DND-41 (cell line): ENCODE results near the gene DGKH.
A peak's percentile ranks its signal among the peaks of the same experiment; 100 is the strongest.

Source experiments
- ATAC-seq: fragments of 200-7000 bp; cut with Tn5 transposase; 3 replicates; pipeline ENCODE4 v1.9.1; 2021; ENCODE audit warnings: low read depth; ENCODE audit not compliant: insufficient read depth
- DNase-seq: peaks from one replicate; pipeline ENCODE4 v3.0.0-alpha.2; 2020
- H2AFZ ChIP-seq: 2 replicates; pipeline ENCODE4 v1.6.0; 2012; ENCODE audit warnings: low read depth, low read length
- H3K27ac ChIP-seq: 2 replicates; pipeline ENCODE4 v1.5.1; 2012; ENCODE audit warnings: low read length, inconsistent platforms
- H3K27me3 ChIP-seq: fragments of 200-600 bp; sonication (generic); 2 replicates; pipeline ENCODE4 v1.6.0; 2012; ENCODE audit warnings: low read length, mild to moderate bottlenecking, inconsistent platforms; ENCODE audit not compliant: insufficient read depth, poor library complexity
- H3K36me3 ChIP-seq: 2 replicates; pipeline ENCODE4 v1.5.1; 2012; ENCODE audit warnings: low read length, inconsistent platforms; ENCODE audit not compliant: insufficient read depth
- H3K4me1 ChIP-seq: 2 replicates; pipeline ENCODE4 v1.5.1; 2012; ENCODE audit warnings: mild to moderate bottlenecking, low read length; ENCODE audit not compliant: insufficient read depth
- H3K4me2 ChIP-seq: 2 replicates; pipeline ENCODE4 v1.6.0; 2012; ENCODE audit warnings: mild to moderate bottlenecking, moderate library complexity, low read length, inconsistent platforms; ENCODE audit not compliant: insufficient read depth
- H3K4me3 ChIP-seq, 2 experiments: fragments of 200-600 bp in 1 of 2; shearing (Covaris generic) in 1 of 2; 2 replicates each; pipeline ENCODE4 v1.5.1; 2012 to 2016; ENCODE audit warnings: inconsistent platforms in 2 of 2, low read length in 2 of 2, mild to moderate bottlenecking in 2 of 2, low read depth in 1 of 2, moderate library complexity in 1 of 2
- H3K79me2 ChIP-seq: 2 replicates; pipeline ENCODE4 v1.6.0; 2012; ENCODE audit warnings: low read length, inconsistent platforms; ENCODE audit not compliant: insufficient read depth
- H3K9ac ChIP-seq: 2 replicates; pipeline ENCODE4 v1.6.0; 2012; ENCODE audit warnings: low read depth, mild to moderate bottlenecking, inconsistent platforms, low read length, moderate library complexity
- H3K9me3 ChIP-seq: 2 replicates; pipeline ENCODE4 v1.5.1; 2012; ENCODE audit warnings: low read length, moderate library complexity, mild to moderate bottlenecking, inconsistent platforms; ENCODE audit not compliant: insufficient read depth, severe bottlenecking
- H4K20me1 ChIP-seq: 2 replicates; pipeline ENCODE4 v1.6.0; 2012; ENCODE audit warnings: low read length; ENCODE audit not compliant: insufficient read depth
- EZH2 ChIP-seq: IDR thresholded peaks from 3 replicates; pipeline ENCODE4 v1.6.1; 2012; ENCODE audit warnings: borderline replicate concordance, low read depth, mild to moderate bottlenecking, moderate library complexity, low read length, inconsistent platforms; ENCODE audit not compliant: severe bottlenecking
- TF ChIP-seq, protein P1 (sequence below): IDR thresholded peaks from 2 replicates; pipeline ENCODE4 v1.5.1; 2012; ENCODE audit warnings: borderline replicate concordance, low read length, moderate library complexity, mild to moderate bottlenecking; ENCODE audit not compliant: poor library complexity, severe bottlenecking; ENCODE audit errors: extremely low read depth

Gene DGKH

DNA sequence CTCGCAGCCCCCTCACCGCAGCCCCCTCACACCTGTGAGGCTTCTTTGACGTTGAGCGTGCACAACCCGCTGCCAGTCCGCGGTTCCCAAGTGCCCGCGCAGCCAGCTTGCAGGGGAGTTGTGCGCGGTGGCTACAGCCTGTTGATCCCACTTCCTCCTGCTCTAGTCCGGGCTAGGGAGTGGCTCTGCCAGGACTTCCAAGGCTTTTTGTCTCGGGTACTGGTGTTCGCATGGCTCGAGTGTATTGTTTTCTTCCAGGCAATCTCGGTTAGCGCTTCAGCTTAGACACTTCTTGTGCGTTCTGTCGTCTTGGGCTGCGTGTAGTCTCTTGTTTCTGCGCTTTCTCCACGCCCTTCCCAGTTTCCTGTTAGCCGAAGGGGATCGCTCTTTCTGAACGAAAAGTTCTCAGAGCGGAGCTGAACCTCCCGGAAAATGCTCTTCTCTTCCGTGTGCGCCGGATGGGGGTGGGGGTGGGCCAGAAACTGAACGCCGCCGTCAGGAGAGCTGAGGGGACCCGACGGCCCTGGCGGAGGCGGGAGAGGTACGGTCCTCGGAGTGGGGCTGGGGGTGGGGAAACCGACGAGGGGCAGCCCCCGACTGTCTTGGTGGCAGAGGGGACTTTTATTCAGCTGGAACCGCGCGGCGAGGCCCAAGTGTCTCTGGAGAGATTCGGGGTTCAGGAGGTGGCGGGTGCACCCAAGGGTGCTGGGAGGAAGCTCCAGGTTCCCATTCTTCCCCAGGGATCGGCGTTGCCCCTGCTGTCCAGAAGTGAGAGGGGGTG, 697 bp upstream of the DGKH start:
- Histone ChIP-seq H3K4me2 (peak overlapping the region; percentile 100), H3K79me2 (0 out of 2 replicates have a peak, but pooled peaks cover 3% of the 10 kb centered on the region), H2AFZ (peak overlapping the region; percentile 81), H3K9ac (peak overlapping the region; percentile 66), H3K4me3 (peak overlapping the region; percentile 67 to 99; a peak in 3 of 4 replicates), H3K4me1 (peaks cover 29% of the 10 kb centered on the region), H3K36me3 (no peaks in the 10 kb centered on the region), H3K9me3 (no peaks in the 10 kb centered on the region), H4K20me1 (0 out of 2 replicates have a peak, but pooled peaks cover 7% of the 10 kb centered on the region), H3K27ac (peak overlapping the region; percentile 24; the same call in 1 of the 2 replicates), H3K27me3 (peaks cover 14% of the 10 kb centered on the region)
- DNase-seq = peak; percentile 45
- peak; percentile 58 for ATAC-seq
- TF ChIP-seq EZH2 = no peak
- TF ChIP-seq, protein P1, sequence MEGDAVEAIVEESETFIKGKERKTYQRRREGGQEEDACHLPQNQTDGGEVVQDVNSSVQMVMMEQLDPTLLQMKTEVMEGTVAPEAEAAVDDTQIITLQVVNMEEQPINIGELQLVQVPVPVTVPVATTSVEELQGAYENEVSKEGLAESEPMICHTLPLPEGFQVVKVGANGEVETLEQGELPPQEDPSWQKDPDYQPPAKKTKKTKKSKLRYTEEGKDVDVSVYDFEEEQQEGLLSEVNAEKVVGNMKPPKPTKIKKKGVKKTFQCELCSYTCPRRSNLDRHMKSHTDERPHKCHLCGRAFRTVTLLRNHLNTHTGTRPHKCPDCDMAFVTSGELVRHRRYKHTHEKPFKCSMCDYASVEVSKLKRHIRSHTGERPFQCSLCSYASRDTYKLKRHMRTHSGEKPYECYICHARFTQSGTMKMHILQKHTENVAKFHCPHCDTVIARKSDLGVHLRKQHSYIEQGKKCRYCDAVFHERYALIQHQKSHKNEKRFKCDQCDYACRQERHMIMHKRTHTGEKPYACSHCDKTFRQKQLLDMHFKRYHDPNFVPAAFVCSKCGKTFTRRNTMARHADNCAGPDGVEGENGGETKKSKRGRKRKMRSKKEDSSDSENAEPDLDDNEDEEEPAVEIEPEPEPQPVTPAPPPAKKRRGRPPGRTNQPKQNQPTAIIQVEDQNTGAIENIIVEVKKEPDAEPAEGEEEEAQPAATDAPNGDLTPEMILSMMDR = no peak

DNA sequence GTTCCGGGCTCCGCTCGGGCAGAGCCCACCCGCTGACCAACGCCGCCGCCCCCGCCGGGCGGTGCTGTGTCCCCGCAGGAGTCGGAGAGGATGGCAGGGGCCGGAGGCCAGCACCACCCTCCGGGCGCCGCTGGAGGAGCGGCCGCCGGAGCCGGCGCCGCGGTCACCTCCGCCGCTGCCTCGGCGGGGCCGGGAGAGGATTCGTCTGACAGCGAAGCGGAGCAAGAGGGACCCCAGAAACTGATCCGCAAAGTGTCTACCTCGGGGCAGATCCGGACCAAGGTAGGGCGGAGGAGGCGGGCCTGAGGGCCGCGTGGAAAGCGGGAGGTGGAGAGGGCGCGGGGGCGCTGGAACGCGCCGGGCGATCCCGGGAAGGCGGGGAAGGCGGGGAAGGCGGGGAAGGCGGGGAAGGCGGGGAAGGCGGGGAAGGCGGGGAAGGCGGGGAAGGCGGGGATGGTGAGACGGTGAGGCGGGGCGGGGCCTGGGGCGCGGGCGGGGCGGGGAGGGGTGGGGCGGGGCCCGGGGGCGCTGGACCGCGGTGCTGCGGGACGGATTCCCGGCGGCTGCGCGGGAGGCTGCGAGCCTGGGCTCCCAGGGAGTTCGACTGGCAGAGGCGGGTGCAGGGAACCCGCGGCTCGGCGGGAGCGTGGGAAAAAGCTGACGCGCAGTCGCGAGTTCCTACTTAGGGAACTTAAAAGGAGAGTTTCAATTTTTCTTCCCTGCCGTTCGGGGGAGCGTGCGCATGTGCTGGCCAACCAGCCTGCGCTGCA, 421 bp downstream of the DGKH start:
- H3K9ac ChIP-seq = peak overlapping the region; percentile 74
- peak overlapping the region; percentile 100 for H3K4me2 ChIP-seq
- peak; percentile 69 for TF ChIP-seq EZH2
- TF ChIP-seq, protein P1 = peak; percentile 2
- H3K27ac ChIP-seq = peak overlapping the region; percentile 73
- DNase-seq (peak; percentile 69), ATAC-seq (peak; percentile 67)
- peak overlapping the region; percentile 67 to 99 for H3K4me3 ChIP-seq
- 0 out of 2 replicates have a peak, but pooled peaks cover 3% of the 10 kb centered on the region for H4K20me1 ChIP-seq
- peak overlapping the region; percentile 99 for H2AFZ ChIP-seq
- no peaks in the 10 kb centered on the region for H3K9me3 ChIP-seq
- H3K79me2 ChIP-seq = 0 out of 2 replicates have a peak, but pooled peaks cover 3% of the 10 kb centered on the region
- H3K4me1 ChIP-seq = peaks cover 29% of the 10 kb centered on the region
- H3K36me3 ChIP-seq = no peaks in the 10 kb centered on the region
- peaks cover 14% of the 10 kb centered on the region for H3K27me3 ChIP-seq

DNA sequence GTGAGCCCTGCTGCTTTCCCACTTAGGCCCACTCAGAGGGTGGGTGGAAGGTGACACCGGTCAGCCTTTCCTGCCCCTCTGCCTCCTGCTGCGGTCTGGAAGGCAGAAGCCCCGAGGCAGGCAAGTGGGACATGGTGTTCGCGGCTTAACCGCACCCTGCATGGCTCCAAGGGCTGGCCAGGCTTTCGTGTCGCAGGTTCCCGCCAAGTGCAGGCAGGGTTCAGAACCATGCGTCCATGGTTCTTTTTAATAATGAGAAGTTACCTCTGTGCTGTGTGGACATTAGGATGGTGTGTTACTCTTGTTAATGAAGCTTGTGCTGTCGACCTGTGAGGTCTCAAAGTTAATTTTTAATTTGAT, 986 bp downstream of the DGKH start:
- peak overlapping the region; percentile 73 for H3K27ac ChIP-seq
- H3K36me3 ChIP-seq = no peaks in the 10 kb centered on the region
- peak overlapping the region; percentile 74 for H3K9ac ChIP-seq
- H3K9me3 ChIP-seq = no peaks in the 10 kb centered on the region
- peak; percentile 39; the same call in 2 of the 3 replicates for ATAC-seq
- peaks cover 29% of the 10 kb centered on the region for H3K4me1 ChIP-seq
- H4K20me1 ChIP-seq = 0 out of 2 replicates have a peak, but pooled peaks cover 3% of the 10 kb centered on the region
- H2AFZ ChIP-seq = peak overlapping the region; percentile 99
- peaks cover 14% of the 10 kb centered on the region for H3K27me3 ChIP-seq
- no peak for TF ChIP-seq EZH2
- TF ChIP-seq, protein P1 = no peak
- H3K4me3 ChIP-seq = peak overlapping the region; percentile 60 to 99
- 0 out of 2 replicates have a peak, but pooled peaks cover 3% of the 10 kb centered on the region for H3K79me2 ChIP-seq
- DNase-seq = no peak
- peak overlapping the region; percentile 100 for H3K4me2 ChIP-seq
